ENCODE data around the gene RRP1B. TPM values are rescaled to one million over a fixed set of nuclear protein-coding genes. Genes with fewer than 3 reads are reported as not detected.

Gene RRP1B
- total RNA-seq, 1 experiment from 2014 or later: 30.7 TPM

- CTCF ChIA-PET: no interaction called here
- H3K4me1 ChIP-seq (ENCODE audit: control insufficient read depth, insufficient read depth, low read length): peaks cover 5% of the 10 kb centered on the region; the same call in 1 of the 2 replicates
Measured at GRCh38 chr21:43658088-43658741, 1.1 kb upstream of the RRP1B start.

GRCh38 chr21:43658769-43659135, 608 bp upstream of the RRP1B start:
- ATAC-seq: no peak
- peaks cover 3% of the 10 kb centered on the region for H3K36me3 ChIP-seq (ENCODE audit: control insufficient read depth, insufficient read depth, low read length)
- peaks cover 5% of the 10 kb centered on the region; the same call in 1 of the 2 replicates for H3K4me1 ChIP-seq (ENCODE audit: control insufficient read depth, insufficient read depth, low read length)
- in situ Hi-C loops (cut with HindIII; ENCODE audit: low pct_unique_long_range_greater_than_20kb, low sequenced_read_pairs) (no loop called here), intact Hi-C loops (cut with micrococcal nuclease; ENCODE audit: unreplicated experiment) (no loop called here)
- H3K9me3 ChIP-seq (ENCODE audit: control insufficient read depth, insufficient read depth, low read depth, low read length): no peaks in the 10 kb centered on the region
- no peak for DNase-seq (ENCODE audit: low read depth, low spot score)
- CTCF ChIA-PET: no interaction called here
- no peaks in the 10 kb centered on the region for H3K27me3 ChIP-seq (ENCODE audit: control insufficient read depth, insufficient read depth, low read length)
- no TSS peak for BruUV-seq (replicated peaks)
- TF ChIP-seq POLR2AphosphoS5 (IDR thresholded peaks at IDR 0.05; ENCODE audit: low read depth, low read length): no peak
- TF ChIP-seq REST (IDR thresholded peaks at IDR 0.05; ENCODE audit: insufficient read depth in 1 of 2, low read depth in 2 of 2, low read length in 1 of 2): no peak
- TF ChIP-seq SIN3A (IDR thresholded peaks at IDR 0.05; ENCODE audit: borderline replicate concordance, insufficient read depth, low read depth, low read length): no peak
- no peak for TF ChIP-seq CTCF (IDR thresholded peaks at IDR 0.05)
- no peak for TF ChIP-seq TCF7L2 (IDR thresholded peaks at IDR 0.05; ENCODE audit: low read depth, low read length)
- H3K4me3 ChIP-seq (ENCODE audit: low read depth in 2 of 2, low read length in 2 of 2): peak overlapping the region in 1 of 2 experiments; percentile 82; a peak in 3 of 4 replicates
- POLR2A ChIA-PET: no interaction called here
- peak overlapping the region; percentile 74 for H3K27ac ChIP-seq (ENCODE audit: low read length)

More at GRCh38 chr21:43658088-43658741, 1.1 kb upstream of the RRP1B start:
- no peak overlapping the region for H3K4me3 ChIP-seq (ENCODE audit: low read depth in 2 of 2, low read length in 2 of 2)
- no peaks in the 10 kb centered on the region for H3K9me3 ChIP-seq (ENCODE audit: control insufficient read depth, insufficient read depth, low read depth, low read length)
- H3K27ac ChIP-seq (ENCODE audit: low read length): no peak overlapping the region; the same call in 1 of the 2 replicates
- POLR2A ChIA-PET: no interaction called here
- intact Hi-C loops (cut with micrococcal nuclease; ENCODE audit: unreplicated experiment): no loop called here
- H3K36me3 ChIP-seq (ENCODE audit: control insufficient read depth, insufficient read depth, low read length): peaks cover 3% of the 10 kb centered on the region
- ATAC-seq (no peak), DNase-seq (ENCODE audit: low read depth, low spot score) (no peak)
- TF ChIP-seq TCF7L2 (IDR thresholded peaks at IDR 0.05; ENCODE audit: low read depth, low read length) (no peak), POLR2AphosphoS5 (IDR thresholded peaks at IDR 0.05; ENCODE audit: low read depth, low read length) (no peak)
- BruUV-seq (replicated peaks): no TSS peak
- in situ Hi-C loops (cut with HindIII; ENCODE audit: low pct_unique_long_range_greater_than_20kb, low sequenced_read_pairs): no loop called here
- no peaks in the 10 kb centered on the region for H3K27me3 ChIP-seq (ENCODE audit: control insufficient read depth, insufficient read depth, low read length)

- Histone ChIP-seq H3K27me3 (ENCODE audit: control insufficient read depth, insufficient read depth, low read length) (no peaks in the 10 kb centered on the region), H3K9me3 (ENCODE audit: control insufficient read depth, insufficient read depth, low read depth, low read length) (no peaks in the 10 kb centered on the region), H3K36me3 (ENCODE audit: control insufficient read depth, insufficient read depth, low read length) (peaks cover 3% of the 10 kb centered on the region), H3K27ac (ENCODE audit: low read length) (no peak overlapping the region), H3K4me3 (ENCODE audit: low read depth in 2 of 2, low read length in 2 of 2) (no peak overlapping the region), H3K4me1 (ENCODE audit: control insufficient read depth, insufficient read depth, low read length) (peaks cover 5% of the 10 kb centered on the region; the same call in 1 of the 2 replicates)
- BruUV-seq (replicated peaks): no TSS peak
- TF ChIP-seq POLR2AphosphoS5 (IDR thresholded peaks at IDR 0.05; ENCODE audit: low read depth, low read length): no peak
- TF ChIP-seq CTCF (IDR thresholded peaks at IDR 0.05): no peak
- no peak for TF ChIP-seq REST (IDR thresholded peaks at IDR 0.05; ENCODE audit: insufficient read depth in 1 of 2, low read depth in 2 of 2, low read length in 1 of 2)
- TF ChIP-seq SIN3A (IDR thresholded peaks at IDR 0.05; ENCODE audit: borderline replicate concordance, insufficient read depth, low read depth, low read length): no peak
- no peak for TF ChIP-seq TCF7L2 (IDR thresholded peaks at IDR 0.05; ENCODE audit: low read depth, low read length)
- ChIA-PET POLR2A (no interaction called here), CTCF (no interaction called here)
- ATAC-seq (no peak), DNase-seq (ENCODE audit: low read depth, low spot score) (no peak)
- intact Hi-C loops (cut with micrococcal nuclease; ENCODE audit: unreplicated experiment): no loop called here
- in situ Hi-C loops (cut with HindIII; ENCODE audit: low pct_unique_long_range_greater_than_20kb, low sequenced_read_pairs): no loop called here
Measured at GRCh38 chr21:43662286-43662685, 2.9 kb downstream of the RRP1B start.

Data from Panc1 (cell line).